ENCODE data around the gene ZDHHC13.

- TF ChIP-seq CTCF (IDR thresholded peaks at IDR 0.05; ENCODE audit: control extremely low read depth in 1 of 3, insufficient read depth in 1 of 3, low read depth in 1 of 3, low read length in 3 of 3) (no peak), POLR2A (IDR thresholded peaks at IDR 0.05; ENCODE audit: control extremely low read depth in 1 of 2, low read depth in 2 of 2, low read length in 2 of 2) (no peak), EZH2 (IDR thresholded peaks at IDR 0.05; ENCODE audit: low read depth, low read length, severe bottlenecking) (no peak), USF2 (IDR thresholded peaks at IDR 0.05; ENCODE audit: low read length) (no peak), TBP (IDR thresholded peaks at IDR 0.05; ENCODE audit: low read depth, low read length) (no peak), ATF2 (IDR thresholded peaks at IDR 0.05; ENCODE audit: low read length) (no peak), POLR2AphosphoS5 (IDR thresholded peaks at IDR 0.05; ENCODE audit: low read depth, low read length) (no peak), EP300 (IDR thresholded peaks at IDR 0.05; ENCODE audit: borderline replicate concordance in 1 of 2, low read depth in 2 of 2, low read length in 2 of 2) (no peak), CBX5 (IDR thresholded peaks at IDR 0.05; ENCODE audit: low read depth, low read length) (no peak), BCL11A (IDR thresholded peaks at IDR 0.05; ENCODE audit: low read depth in 2 of 2, low read length in 2 of 2) (no peak), ATF3 (IDR thresholded peaks at IDR 0.05; ENCODE audit: insufficient read depth, low read depth, low read length) (no peak), MAX (IDR thresholded peaks at IDR 0.05) (no peak)
Observed at GRCh38 chr11:19220903-19221724, 104.1 kb downstream of the ZDHHC13 start.
